ENCODE data around the gene HAGHL.

HAGHL gene

GRCh38 chr16:729768-730665, 3.1 kb downstream of the HAGHL start:
- CTCF ChIA-PET, result interaction anchor here (0.7 to 1.8 kb wide), 4 partner anchors 11 to 1683 kb away, joined by 3 to 11 read pairs (median 4); partner anchors contain the start of gene CIAO3
- no peaks in the 10 kb centered on the region for H3K9me3 ChIP-seq (ENCODE audit: control insufficient read depth, insufficient read depth, low read depth, low read length)
- peaks cover 4% of the 10 kb centered on the region; the same call in 1 of the 2 replicates for H3K4me1 ChIP-seq (ENCODE audit: control insufficient read depth, insufficient read depth, low read length)
- no peak overlapping the region for H3K27ac ChIP-seq (ENCODE audit: extremely low read depth, low read depth, low read length)
- H3K36me3 ChIP-seq (ENCODE audit: control insufficient read depth in 2 of 2, insufficient read depth in 1 of 2, low read length in 2 of 2), result peaks cover 3 to 40% of the 10 kb centered on the region in 2 experiments; a peak in 2 of 3 replicates
- H3K4me3 ChIP-seq (ENCODE audit: low read depth, low read length), result no peak overlapping the region
- POLR2A ChIA-PET, result interaction anchor here (1.2 to 1.4 kb wide), 2 partner anchors 9 to 11 kb away, joined by 5 to 12 read pairs; partner anchors contain the start of genes ANTKMT and CIAO3
- TF ChIP-seq ZBTB20 (tag by site-specific recombination; IDR thresholded peaks at IDR 0.05) (no peak), ZNF211 (tag by site-specific recombination; IDR thresholded peaks at IDR 0.05; ENCODE audit: low read depth) (no peak), ZNF19 (tag by site-specific recombination; IDR thresholded peaks at IDR 0.05; ENCODE audit: low read depth) (no peak), ZBTB8A (tag by site-specific recombination; IDR thresholded peaks at IDR 0.05) (0 out of 2 replicates have a peak, but pooled peaks have one; percentile 12), MEIS1 (CRISPR knock-in tag; IDR thresholded peaks at IDR 0.05; ENCODE audit: borderline replicate concordance) (no peak), ZNF600 (tag by site-specific recombination; IDR thresholded peaks at IDR 0.05) (peak; percentile 70; the same call in 1 of the 2 replicates), ZNF24 (tag by site-specific recombination; IDR thresholded peaks at IDR 0.05) (no peak), ZNF416 (tag by site-specific recombination; IDR thresholded peaks at IDR 0.05) (no peak), BCL6B (tag by site-specific recombination; IDR thresholded peaks at IDR 0.05) (no peak), ZNF707 (tag by site-specific recombination; IDR thresholded peaks at IDR 0.05) (no peak), GLIS2 (tag by site-specific recombination; IDR thresholded peaks at IDR 0.05) (no peak), ZNF404 (tag by site-specific recombination; IDR thresholded peaks at IDR 0.05) (no peak)

- Histone ChIP-seq H3K27ac (ENCODE audit: extremely low read depth, low read depth, low read length) (no peak overlapping the region), H3K4me3 (ENCODE audit: low read depth, low read length) (no peak overlapping the region), H3K36me3 (ENCODE audit: control insufficient read depth in 2 of 2, insufficient read depth in 1 of 2, low read length in 2 of 2) (peaks cover 3 to 49% of the 10 kb centered on the region in 2 experiments; a peak in 2 of 3 replicates), H3K4me1 (ENCODE audit: control insufficient read depth, insufficient read depth, low read length) (peaks cover 4% of the 10 kb centered on the region; the same call in 1 of the 2 replicates), H3K9me3 (ENCODE audit: control insufficient read depth, insufficient read depth, low read depth, low read length) (no peaks in the 10 kb centered on the region)
- ChIA-PET POLR2A (interaction anchor here (0.7 to 1.7 kb wide), 4 partner anchors 10 to 11 kb away, joined by 3 to 12 read pairs (median 4); partner anchors contain the start of genes ANTKMT and CIAO3), CTCF (interaction anchor here (0.7 to 1.8 kb wide), 3 partner anchors 14 to 1682 kb away, joined by 3 to 11 read pairs (median 3); no protein-coding TSS in a partner anchor)
- TF ChIP-seq ZNF600 (tag by site-specific recombination; IDR thresholded peaks at IDR 0.05), result 0 out of 2 replicates have a peak, but pooled peaks have one; percentile 39
- TF ChIP-seq SP3 (tag by site-specific recombination; IDR thresholded peaks at IDR 0.05), result no peak
- TF ChIP-seq ZIC2 (tag by site-specific recombination; IDR thresholded peaks at IDR 0.05), result peak; percentile 63
- TF ChIP-seq, protein P1, sequence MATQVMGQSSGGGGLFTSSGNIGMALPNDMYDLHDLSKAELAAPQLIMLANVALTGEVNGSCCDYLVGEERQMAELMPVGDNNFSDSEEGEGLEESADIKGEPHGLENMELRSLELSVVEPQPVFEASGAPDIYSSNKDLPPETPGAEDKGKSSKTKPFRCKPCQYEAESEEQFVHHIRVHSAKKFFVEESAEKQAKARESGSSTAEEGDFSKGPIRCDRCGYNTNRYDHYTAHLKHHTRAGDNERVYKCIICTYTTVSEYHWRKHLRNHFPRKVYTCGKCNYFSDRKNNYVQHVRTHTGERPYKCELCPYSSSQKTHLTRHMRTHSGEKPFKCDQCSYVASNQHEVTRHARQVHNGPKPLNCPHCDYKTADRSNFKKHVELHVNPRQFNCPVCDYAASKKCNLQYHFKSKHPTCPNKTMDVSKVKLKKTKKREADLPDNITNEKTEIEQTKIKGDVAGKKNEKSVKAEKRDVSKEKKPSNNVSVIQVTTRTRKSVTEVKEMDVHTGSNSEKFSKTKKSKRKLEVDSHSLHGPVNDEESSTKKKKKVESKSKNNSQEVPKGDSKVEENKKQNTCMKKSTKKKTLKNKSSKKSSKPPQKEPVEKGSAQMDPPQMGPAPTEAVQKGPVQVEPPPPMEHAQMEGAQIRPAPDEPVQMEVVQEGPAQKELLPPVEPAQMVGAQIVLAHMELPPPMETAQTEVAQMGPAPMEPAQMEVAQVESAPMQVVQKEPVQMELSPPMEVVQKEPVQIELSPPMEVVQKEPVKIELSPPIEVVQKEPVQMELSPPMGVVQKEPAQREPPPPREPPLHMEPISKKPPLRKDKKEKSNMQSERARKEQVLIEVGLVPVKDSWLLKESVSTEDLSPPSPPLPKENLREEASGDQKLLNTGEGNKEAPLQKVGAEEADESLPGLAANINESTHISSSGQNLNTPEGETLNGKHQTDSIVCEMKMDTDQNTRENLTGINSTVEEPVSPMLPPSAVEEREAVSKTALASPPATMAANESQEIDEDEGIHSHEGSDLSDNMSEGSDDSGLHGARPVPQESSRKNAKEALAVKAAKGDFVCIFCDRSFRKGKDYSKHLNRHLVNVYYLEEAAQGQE (tag by site-specific recombination; IDR thresholded peaks at IDR 0.05), result no peak
- TF ChIP-seq ZNF175 (tag by site-specific recombination; IDR thresholded peaks at IDR 0.05), result no peak
- no peak for TF ChIP-seq KLF9 (tag by site-specific recombination; IDR thresholded peaks at IDR 0.05; ENCODE audit: low read depth)
- TF ChIP-seq GLIS1 (tag by site-specific recombination; IDR thresholded peaks at IDR 0.05), result peak; percentile 89
Measured at GRCh38 chr16:730666-731509, 4.0 kb downstream of the HAGHL start.

Measured in HEK293 (cell line).